K562 (cell line): ENCODE results near the gene CNTROB. TPM values are rescaled to one million over a fixed set of nuclear protein-coding genes. Genes with fewer than 3 reads are reported as not detected.
A peak's percentile ranks its signal among the peaks of the same experiment; 100 is the strongest.

Source experiments
- ARID2 ChIP-seq: fragments of 450-650 bp; IDR thresholded peaks from 2 replicates; pipeline ENCODE4 v1.6.1; 2017; ENCODE audit warnings: antibody characterized with exemption, mild to moderate bottlenecking
- IFI16 ChIP-seq: fragments of 250-450 bp; sonication (Bioruptor Pico); IDR thresholded peaks from 2 replicates; pipeline ENCODE4 v2.1.2; 2022; ENCODE audit warnings: mild to moderate bottlenecking, inconsistent platforms
- JUNB ChIP-seq: fragments of 450-650 bp; formaldehyde crosslinking; conservative IDR thresholded peaks from 2 replicates; pipeline ENCODE4 v1.4.0; 2020; ENCODE audit warnings: mild to moderate bottlenecking
- MBD2 ChIP-seq: sonication (generic); IDR thresholded peaks from 2 replicates; pipeline ENCODE4 v1.6.1; 2016; ENCODE audit warnings: low read depth, borderline replicate concordance
- POLR3A ChIP-seq: IDR thresholded peaks from 2 replicates; pipeline ENCODE4 v1.6.1; 2011; ENCODE audit warnings: borderline replicate concordance, mild to moderate bottlenecking, moderate library complexity; ENCODE audit not compliant: insufficient read length, insufficient read depth; ENCODE audit errors: extremely low read depth
- RAD21 ChIP-seq, 2 experiments: fragments of 250-450 bp in 1 of 2; fragments of 450-650 bp in 1 of 2; sonication (Bioruptor Pico) in 1 of 2; formaldehyde crosslinking in 1 of 2; IDR thresholded peaks in 1 of 2; conservative IDR thresholded peaks in 1 of 2; 2 replicates each; pipeline versions ENCODE4 v1.4.0 to v1.8.0; 2020 to 2022; ENCODE audit warnings: mild to moderate bottlenecking in 2 of 2, moderate library complexity in 1 of 2
- SIN3A ChIP-seq, 2 experiments: fragments of 150-350 bp in 1 of 2; IDR thresholded peaks; 2 replicates each; pipeline ENCODE4 v1.6.1; 2011 to 2016; ENCODE audit warnings: borderline replicate concordance in 2 of 2, low read depth in 2 of 2, low read length in 2 of 2, mild to moderate bottlenecking in 2 of 2, moderate library complexity in 2 of 2; ENCODE audit not compliant: control insufficient read depth in 1 of 2
- SMC3 ChIP-seq: conservative IDR thresholded peaks from 2 replicates; pipeline ENCODE4 v1.6.1; 2011; ENCODE audit warnings: low read depth, low read length, improper control_type of control experiment; ENCODE audit not compliant: insufficient read depth
- SRSF9 ChIP-seq: fragments of 200-400 bp; formaldehyde crosslinking; IDR thresholded peaks from 2 replicates; pipeline ENCODE4 v1.6.1; 2017; ENCODE audit warnings: low read depth, low read length, borderline replicate concordance
- TAL1 ChIP-seq: fragments of 450-650 bp; IDR thresholded peaks from 2 replicates; pipeline ENCODE4 v1.6.1; 2016; ENCODE audit warnings: mild to moderate bottlenecking
- ZKSCAN1 ChIP-seq: fragments of 150-350 bp; IDR thresholded peaks from 2 replicates; pipeline ENCODE4 v1.6.1; 2016; ENCODE audit warnings: low read depth, low read length
- ZNF140 ChIP-seq: fragments of 250-450 bp; sonication (Bioruptor Pico); IDR thresholded peaks from 2 replicates; pipeline ENCODE4 v1.8.0; 2021; ENCODE audit warnings: moderate library complexity, mild to moderate bottlenecking, inconsistent platforms
- ZNF76 ChIP-seq: fragments of 250-450 bp; sonication (Bioruptor Pico); IDR thresholded peaks from 2 replicates; pipeline ENCODE4 v1.4.0; 2020; ENCODE audit warnings: mild to moderate bottlenecking, moderate library complexity, borderline replicate concordance
- polyA plus RNA-seq, 8 experiments: library from polyadenylated mRNA; depleted of rRNA in 4 of 8; stranded (reverse) in 5 of 8; unstranded in 3 of 8; fragments of >200 nt; fragmentation: Nextera tagmentation in 2 of 8; fragmentation: Illumina TruSeq in 1 of 8; extraction: Ambion mirVana in 2 of 8; extraction: Trizol in 1 of 8; gene quantifications; 2 replicates each; pipeline versions ENCODE4 v1.2.1 to v1.2.3, GENCODE V29; 2011 to 2014; ENCODE audit warnings: inconsistent platforms in 1 of 8, missing spikeins in 1 of 8
- total RNA-seq, 7 experiments: library from RNA; depleted of rRNA in 6 of 7; stranded (reverse); fragments of >200 nt in 6 of 7; fragmentation: Illumina TruSeq in 2 of 7; extraction: Trizol in 2 of 7; gene quantifications; 2 replicates each; pipeline versions ENCODE4 v1.2.1 to v1.2.3, GENCODE V29; 2011 to 2021; ENCODE audit warnings: low replicate concordance in 1 of 7
- TF ChIP-seq, protein P1 (sequence below): sonication (generic); formaldehyde crosslinking; IDR thresholded peaks from 2 replicates; pipeline ENCODE4 v1.8.1; 2022; ENCODE audit warnings: missing genetic modification reagents
- TF ChIP-seq, protein P2 (sequence below): fragments of 250-450 bp; sonication (Bioruptor Pico); IDR thresholded peaks from 2 replicates; pipeline ENCODE4 v1.5.0; 2021; ENCODE audit warnings: mild to moderate bottlenecking, moderate library complexity
- TF ChIP-seq, protein P3 (sequence below): fragments of 200-800 bp; sonication (Bioruptor generic); IDR thresholded peaks from 2 replicates; pipeline ENCODE4 v1.6.1; 2017; ENCODE audit warnings: missing genetic modification characterization, missing compliant biosample characterization

CNTROB gene
- total and polyA plus RNA-seq, 9 of the 15 experiments (the other 6 are each of a cell fraction or from before 2014, with no cell fraction given) = 1.9 to 33.3 (median 23.0) TPM

DNA sequence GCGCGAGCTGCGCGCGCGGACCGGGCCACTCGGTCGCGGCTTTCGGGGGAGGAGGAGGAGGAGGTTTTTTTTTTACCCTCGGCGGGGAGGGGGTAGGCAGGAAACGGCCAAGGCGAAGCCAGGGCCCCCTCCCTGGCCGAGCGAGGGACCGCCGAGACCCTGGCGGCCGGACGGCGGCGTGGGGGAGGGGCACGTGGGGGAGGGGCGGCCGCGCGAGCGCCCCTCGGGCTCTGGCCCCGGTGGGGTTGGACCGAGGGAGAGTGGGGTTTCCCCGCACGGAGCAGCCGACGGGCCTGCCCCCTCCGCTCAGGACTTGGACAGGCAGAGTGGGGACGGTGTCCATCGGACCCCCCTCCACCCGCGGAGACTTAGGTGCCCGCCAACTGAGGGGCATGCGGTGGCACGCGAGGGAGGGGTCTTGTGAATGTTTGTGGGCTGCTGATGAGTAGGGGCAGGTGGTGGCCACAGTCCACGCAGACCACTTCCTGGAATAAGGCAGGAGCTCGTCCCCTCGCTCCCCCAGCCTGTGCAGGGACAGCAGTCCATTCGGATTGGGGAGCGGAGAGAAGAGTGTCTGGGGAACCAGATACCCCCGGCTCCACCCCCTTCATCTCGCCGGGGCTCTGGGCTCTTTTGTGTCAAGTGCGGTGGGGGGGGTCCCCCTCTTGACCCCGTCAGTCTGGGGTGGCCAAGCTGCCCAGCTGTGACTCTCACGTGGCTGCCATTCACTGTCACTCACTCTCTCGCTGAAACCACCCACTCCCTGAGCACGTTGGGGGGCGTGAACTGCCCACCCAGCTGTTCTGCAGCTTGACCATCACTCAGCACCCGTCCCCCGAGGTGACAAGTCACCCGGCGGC is 46.4 kb upstream of the CNTROB start (continued):
- peak; percentile 88 to 96; a peak in 3 of 4 replicates for TF ChIP-seq SIN3A (IDR thresholded peaks at IDR 0.05; ENCODE audit: borderline replicate concordance in 2 of 2, control insufficient read depth in 1 of 2, low read depth in 2 of 2, low read length in 2 of 2)
- no peak for TF ChIP-seq RAD21 (CRISPR knock-in tag; conservative IDR thresholded peaks at IDR 0.05 in 1 of 2, IDR thresholded peaks at IDR 0.05 in 1 of 2)
- no peak for TF ChIP-seq ZNF140 (CRISPR knock-in tag)
- no peak for TF ChIP-seq POLR3A
- TF ChIP-seq SMC3 = no peak
- no peak for TF ChIP-seq MBD2
- TF ChIP-seq, protein P1, sequence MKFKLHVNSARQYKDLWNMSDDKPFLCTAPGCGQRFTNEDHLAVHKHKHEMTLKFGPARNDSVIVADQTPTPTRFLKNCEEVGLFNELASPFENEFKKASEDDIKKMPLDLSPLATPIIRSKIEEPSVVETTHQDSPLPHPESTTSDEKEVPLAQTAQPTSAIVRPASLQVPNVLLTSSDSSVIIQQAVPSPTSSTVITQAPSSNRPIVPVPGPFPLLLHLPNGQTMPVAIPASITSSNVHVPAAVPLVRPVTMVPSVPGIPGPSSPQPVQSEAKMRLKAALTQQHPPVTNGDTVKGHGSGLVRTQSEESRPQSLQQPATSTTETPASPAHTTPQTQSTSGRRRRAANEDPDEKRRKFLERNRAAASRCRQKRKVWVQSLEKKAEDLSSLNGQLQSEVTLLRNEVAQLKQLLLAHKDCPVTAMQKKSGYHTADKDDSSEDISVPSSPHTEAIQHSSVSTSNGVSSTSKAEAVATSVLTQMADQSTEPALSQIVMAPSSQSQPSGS (CRISPR knock-in tag) = no peak
- no peak for TF ChIP-seq SRSF9
- TF ChIP-seq JUNB (CRISPR knock-in tag) = no peak
- TF ChIP-seq, protein P2, sequence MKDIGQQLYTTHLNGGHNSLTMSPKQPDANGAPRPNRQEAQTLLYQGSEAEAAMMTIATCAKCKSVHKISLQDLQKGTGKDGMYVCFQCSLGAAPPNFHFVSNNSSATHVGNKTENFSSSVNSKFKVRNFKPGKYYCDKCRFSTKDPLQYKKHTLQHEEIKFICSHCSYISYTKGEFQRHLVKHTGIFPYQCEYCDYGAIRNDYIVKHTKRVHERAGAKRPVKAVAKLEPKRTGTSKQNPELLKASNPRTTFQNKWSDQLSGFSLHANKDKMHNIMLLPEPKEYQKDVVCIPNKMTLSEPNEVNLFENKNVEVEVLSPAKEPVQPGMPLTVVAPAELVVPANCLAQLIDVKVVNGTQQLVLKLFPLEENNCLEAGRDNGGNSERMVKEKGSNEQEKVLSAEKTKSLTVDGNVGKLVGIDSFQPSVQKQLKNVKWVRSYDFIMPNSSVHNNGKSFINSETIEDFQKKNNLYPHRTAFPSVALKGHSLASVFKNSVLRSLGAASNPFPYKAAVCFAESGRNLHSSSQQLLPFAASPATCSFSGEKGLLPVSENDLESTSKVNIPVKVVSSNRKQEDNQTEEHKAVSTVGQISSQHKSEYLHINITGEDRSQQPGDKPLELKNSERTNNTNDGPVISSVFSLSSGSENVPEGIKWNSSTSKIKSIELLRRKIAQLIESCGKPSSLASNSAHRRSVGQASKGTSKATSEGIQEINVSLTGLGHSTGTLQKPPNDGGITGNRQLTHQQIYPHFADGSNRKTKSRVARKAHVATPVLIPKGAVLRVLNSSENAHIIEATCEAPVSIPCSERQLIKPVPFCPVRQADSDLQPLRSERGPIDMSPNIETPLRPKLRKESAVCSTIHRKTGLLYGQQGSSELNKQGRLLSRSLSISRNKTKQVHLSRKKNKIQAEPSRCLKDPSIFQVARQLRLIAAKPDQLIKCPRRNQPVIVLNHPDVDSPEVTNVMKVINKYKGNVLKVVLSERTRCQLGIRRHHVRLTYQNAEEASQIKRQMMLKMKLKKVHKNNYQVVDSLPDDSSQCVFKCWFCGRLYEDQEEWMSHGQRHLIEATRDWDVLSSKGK (CRISPR knock-in tag) = no peak
- TF ChIP-seq, protein P3, sequence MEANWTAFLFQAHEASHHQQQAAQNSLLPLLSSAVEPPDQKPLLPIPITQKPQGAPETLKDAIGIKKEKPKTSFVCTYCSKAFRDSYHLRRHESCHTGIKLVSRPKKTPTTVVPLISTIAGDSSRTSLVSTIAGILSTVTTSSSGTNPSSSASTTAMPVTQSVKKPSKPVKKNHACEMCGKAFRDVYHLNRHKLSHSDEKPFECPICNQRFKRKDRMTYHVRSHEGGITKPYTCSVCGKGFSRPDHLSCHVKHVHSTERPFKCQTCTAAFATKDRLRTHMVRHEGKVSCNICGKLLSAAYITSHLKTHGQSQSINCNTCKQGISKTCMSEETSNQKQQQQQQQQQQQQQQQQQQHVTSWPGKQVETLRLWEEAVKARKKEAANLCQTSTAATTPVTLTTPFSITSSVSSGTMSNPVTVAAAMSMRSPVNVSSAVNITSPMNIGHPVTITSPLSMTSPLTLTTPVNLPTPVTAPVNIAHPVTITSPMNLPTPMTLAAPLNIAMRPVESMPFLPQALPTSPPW (CRISPR knock-in tag) = peak; percentile 58
- TF ChIP-seq TAL1 = no peak
- no peak for TF ChIP-seq ARID2
- TF ChIP-seq ZKSCAN1 = no peak
- no peak for TF ChIP-seq ZNF76
- TF ChIP-seq IFI16 (CRISPR knock-in tag) = no peak
